Activated gamma-delta T cell treated with anti-CD3 and anti-CD28 coated beads, Interleukin-2, amount 50 U/mL, for 16 hours (primary cell): Measurements from ENCODE around the gene PPP3CA.

Experiments used
- DNase-seq: peaks from one replicate; pipeline ENCODE4 v3.0.0-alpha.2; 2020; ENCODE audit warnings: low read depth

The PPP3CA gene

DNA sequence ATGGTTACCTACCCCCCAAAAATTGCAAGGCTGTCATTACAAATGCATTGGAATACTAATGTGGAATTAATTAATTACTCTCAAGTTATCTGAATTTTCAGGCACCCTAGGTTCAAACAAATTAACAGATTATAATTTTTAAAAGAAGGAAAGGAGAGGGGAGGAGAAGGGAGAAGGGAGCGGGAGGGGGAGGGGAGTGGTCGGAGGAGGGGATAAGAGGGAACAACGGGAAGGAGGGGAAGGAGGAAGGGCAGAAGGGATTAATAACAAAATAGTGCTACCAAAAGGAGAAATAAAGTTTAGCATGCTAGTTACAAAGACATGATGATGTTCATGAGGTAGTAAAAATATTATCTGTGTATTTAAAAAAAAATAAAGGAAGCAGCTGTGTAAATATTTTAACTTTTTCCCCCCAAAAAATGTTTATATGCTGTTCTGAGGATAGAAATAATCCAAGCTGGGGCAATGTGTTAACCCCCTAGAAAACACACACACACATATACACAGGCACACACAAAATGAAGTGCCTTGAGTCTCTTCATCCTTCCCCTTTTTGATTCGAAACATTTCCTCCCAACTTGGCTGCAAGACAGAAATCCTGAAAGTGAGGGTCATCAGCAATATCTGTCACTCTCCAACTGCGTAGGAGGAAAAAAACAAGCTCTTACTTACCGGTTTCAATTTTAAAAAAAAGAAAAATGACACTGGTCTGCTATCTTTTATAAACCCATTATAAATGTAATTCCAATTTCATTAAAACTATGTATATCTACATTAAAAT lies 58.8 kb downstream of the PPP3CA start:
- DNase-seq, result no peak

DNA sequence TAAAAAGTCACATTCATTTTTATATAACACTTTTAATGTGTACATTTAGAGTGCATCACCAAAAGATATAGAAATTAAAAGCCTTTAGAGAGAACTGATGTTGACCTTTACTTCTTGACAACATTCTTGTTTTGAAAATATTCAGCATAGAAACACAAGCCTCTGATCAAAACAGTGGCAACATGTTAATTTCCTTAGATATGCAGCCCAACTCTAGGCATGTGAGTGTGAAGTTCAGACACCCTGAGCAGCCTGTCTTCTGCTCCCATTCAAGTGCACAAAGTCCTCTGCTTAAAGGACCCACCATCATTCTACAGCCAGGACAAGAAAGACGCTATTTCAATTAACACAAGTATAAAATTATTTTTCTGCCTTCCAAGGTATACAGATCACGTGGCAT lies 60.0 kb downstream of the PPP3CA start:
- DNase-seq, result no peak

DNA sequence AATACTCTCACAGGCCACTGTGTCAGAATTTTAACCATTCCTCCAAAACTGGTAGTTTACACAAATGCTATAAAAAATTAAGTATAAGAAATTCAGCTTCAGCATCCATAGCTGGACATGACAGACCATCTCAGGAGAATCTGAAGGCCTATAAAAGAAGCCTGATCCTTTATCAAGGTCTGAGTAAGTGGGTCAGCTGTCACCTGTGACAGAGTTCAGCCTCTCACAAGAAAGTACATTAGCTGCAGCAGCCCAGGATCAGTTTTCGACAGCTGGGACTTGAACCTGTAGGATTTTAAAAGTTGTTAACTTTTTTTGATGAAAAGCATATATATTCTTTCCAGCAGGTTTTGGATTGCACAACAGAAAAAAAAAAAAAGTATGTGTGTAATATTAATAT lies 60.7 kb downstream of the PPP3CA start:
- no peak for DNase-seq

DNA sequence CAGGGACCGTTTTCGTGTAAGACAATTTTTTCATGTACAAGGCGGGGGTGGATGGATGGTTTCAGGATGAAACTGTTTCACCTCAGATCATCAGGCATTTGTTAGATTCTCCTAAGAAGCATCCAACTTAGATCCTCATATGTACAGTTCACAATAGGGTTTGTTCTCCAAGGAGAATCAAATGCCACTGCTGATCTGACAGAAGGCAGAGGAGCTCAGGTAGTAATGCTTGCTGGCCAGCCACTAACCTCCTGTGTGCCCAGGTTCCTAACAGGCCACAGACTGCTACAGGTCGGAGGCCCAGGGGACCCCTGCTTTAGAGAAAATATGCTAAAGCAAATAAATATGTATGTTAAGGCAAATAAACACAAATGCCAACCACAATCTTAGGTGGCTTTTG lies 61.3 kb downstream of the PPP3CA start:
- DNase-seq, result no peak

DNA sequence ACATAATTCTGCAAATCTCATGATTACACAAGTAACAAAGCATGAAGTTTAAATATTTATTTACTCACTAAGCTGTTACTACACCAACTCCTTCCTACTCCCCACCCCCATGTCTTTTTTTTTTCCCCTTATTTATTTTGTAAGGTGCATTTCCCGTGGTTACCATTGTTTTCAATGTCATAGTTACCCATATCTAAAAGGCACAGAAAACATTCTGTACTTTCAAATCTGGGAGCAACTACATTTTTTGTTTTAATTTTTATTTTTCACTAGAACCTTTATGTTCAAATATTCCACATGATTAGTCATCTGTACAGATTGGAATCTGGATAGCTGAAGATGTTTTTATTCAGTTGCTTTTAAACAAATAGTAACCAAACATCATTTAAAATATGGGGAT lies 62.8 kb downstream of the PPP3CA start:
- DNase-seq, result no peak

DNA sequence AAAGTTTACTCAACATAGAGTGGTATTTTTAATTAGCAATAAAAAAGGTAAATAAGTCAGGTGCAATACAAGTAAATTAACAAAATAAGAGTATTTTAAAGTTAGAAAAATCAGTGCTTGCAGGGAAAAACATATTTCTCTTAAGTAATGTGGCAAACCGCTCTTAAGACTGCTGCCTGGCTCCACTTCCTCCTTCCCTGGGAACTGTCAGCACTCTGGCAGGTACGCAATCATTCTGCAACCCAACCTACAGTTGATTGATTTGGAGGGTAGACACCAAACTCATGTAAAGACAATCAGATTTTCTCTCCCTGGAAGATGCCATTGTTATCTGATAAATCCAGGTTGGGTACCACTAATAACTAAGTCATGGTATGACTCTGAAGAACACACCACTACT lies 63.9 kb downstream of the PPP3CA start:
- no peak for DNase-seq

DNA sequence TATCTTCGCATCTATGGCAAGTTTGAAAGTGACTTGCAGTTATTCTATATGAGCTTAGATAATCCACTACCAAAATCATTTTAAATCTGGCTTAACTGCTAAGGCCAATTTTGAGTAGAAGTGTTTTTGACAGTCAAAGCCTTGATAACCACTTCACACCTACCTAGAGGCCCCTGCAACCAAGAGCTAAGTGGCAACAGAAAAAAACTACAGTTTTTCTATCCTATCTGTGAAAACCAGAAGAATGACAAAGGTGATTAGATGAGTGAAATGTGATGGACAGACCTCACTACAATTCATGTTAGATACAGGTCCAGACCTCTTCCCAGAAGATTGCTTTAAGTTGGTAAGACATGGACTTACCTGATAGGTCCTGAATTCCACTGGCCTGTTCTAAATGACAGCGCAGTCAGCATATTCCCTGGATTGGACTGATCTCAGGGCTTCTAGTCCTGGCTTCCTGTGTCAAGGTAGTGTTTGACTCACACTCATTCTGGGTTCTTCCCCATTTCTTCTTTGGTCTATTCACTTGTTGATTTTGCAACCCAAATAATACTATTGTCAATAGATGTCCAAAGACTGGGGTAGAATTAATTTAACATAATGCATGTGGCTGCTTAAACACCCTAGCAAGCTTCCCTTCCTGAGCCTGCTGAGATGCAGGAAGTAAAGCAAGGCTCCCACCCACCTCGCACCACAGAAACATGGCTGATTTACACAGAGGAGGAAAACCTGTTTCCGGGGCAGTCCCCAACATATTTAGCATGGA lies 65.1 kb downstream of the PPP3CA start:
- DNase-seq, result no peak

DNA sequence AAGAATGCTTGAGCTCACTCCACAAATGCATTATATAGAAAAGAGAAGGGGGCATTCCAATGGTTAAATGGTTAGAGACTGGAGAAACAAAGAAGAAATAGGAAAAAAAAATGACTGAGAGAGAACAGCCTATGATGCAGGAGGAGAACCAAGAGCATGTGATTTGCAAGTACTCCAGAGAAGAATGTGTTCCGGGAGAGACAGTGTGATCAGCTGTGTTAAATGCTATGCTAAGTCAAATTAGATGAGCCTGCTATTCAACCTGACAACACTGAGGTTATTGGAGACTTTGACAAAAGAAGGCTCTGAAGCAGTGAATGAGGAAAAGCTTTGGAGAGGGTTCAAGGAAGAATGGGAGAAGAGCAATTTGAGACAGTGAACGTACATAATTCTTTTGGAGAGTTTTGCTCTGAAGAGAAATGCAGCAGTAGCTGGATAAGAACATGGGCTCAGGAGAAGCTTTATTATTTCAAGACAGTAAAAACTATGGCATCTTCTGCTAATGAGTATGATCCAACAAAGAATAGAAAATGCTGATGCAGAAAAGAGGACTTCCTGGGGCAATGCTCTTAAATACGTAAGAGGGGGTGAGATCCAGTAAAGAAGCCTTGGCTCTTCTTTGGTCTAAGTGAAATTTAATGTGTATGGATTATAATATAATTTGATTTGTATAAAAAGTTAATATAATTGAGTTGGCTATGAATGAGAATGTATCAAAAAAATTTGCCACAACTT lies 66.3 kb downstream of the PPP3CA start:
- no peak for DNase-seq

DNA sequence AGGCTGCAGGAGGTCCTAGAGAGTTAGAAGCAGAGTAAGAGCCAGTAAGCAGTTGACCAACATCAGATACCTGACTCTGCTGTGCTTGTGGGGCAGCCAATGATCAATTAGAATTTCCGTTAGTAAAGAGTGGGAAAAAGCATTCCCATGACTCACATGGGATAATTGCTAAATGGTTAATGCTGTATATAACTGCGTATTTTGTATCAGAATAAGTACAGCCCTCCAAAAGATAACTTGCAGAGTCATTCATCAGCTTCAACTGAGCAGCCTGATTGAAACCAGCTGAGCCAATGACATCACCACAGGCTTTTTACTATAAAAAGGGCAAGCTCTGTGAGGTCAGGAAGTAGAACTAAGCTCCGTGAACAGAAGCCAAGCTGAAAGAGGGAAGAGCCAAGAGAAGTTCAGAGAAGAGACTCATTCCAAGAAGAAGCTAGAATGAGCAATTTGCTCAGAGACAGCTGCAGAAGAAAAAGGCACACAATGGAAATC lies 67.9 kb downstream of the PPP3CA start:
- DNase-seq, result no peak

DNA sequence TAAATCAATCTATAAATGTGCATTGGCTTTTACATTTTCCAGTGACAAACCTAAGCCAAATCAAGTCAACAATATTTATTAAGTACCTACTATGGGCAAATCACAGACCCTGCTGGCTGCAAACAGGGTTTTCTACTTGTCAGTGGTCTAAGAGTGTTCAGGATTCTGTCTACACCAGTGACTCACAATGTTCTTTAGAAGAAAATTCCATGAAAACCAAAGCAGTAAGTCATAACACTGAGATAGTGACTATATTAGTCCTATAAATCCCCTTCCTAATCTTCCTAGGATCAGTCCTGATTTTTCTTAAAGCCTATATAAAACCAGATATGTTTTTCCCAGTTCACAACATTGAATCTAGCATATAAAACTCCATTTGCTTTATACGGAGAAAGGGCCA lies 69.7 kb downstream of the PPP3CA start:
- DNase-seq, result no peak

DNA sequence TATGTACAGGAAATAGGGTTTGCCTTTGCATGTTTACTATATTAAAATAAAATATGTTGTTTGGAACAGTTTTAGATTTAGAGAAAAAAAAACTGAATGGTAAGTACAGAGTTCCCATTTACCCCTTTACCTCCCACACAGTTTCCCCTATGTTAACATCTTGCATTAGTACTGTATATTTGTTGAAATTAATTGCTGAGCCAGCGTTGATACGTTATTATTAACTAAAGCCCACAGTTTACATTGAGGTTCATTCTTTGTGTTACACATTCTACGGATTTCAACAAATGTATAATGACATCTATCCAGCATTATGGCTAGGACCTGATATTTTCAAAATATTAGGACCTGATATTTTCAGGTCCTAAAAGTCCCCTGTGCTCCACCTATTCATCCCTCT lies 70.7 kb downstream of the PPP3CA start:
- no peak for DNase-seq

DNA sequence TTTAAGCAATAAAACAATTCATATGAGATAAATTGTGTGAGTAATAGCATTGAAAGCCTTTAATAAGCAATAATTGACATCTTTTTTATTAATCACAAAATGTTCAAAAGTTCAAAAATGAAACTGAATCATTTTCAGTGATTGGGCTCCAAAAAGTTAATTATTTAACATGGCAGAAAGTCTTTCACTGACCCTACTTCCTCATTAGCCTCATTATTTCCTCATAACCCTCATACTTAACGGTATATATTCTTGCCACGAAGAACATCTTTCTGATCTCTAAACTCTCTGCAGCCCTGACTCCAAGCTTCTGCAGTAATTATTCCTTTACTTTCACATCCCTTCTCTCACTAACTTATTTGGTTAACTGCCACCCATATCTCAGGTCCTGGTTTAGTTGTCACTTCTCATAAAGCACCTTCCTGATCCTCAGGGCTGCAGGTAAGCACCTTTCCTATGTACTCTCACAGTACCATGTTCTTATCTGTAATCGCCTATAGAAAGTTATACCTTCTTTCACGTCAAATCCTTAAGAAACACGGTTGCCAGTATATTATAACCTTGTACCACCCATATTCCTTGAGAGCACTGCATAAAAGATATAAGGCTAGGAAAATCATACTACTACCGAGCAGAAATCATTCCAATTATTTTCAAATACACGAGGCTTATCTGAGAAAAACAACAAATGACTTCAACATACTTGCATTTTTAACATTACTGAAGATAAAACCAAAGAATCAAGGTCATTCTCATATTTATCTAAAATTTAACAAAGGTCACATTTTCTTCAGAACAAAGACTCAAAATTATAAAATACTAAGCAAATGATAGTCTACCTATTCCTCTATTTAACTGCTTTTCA lies 72.2 kb downstream of the PPP3CA start:
- no peak for DNase-seq

DNA sequence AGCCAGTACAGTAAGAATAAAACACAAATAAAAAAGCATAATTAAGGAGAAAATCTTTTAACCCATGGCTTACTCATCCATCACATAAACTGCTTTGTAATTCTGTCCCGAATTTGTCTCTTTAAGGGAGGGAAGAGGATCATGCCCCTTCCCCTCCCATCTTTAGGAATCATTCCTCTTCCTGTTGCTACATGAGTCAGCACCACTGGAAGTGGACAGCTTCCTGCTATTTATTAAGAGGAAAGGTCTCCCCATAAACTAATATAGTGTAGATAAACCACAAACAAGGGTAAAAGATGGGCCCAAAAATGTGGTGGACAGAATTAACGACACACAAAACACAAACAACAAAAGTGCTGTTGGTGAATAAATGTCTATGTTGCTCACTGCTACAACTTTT lies 75.8 kb downstream of the PPP3CA start:
- DNase-seq, result no peak

DNA sequence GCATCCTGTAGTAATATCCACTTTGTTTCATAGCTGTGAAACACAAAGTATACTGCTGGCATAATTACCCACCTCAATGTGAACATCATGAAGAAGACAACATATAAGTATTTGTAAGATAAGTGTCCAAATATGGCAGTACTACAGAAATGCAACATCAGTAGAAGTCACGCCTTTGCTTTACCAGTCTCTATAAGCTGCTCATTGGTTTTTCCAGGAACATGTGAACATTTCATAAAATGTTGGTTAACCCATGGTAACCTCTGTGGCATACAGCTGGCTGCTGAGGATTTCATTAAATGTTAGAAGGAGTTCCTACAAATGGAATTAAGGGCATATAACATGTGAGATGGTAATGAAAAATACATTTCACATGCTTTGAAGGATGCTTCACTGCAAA lies 77.6 kb downstream of the PPP3CA start:
- no peak for DNase-seq

DNA sequence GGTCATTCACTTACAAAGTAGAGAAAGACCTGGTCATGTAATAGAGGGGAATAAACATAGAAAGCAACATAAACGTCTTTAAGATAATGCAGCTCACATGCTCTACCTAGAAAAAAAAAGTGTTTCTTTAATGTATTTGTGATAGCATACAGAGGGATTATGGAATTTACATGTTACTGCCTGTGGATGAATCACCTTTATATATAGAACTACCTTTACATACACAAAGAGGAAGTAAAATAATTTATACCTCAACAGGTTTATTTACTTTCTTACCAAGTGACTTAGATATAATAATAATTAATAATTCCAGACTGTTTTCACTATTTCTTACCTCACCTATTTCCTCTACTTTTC lies 81.5 kb downstream of the PPP3CA start:
- DNase-seq, result no peak

DNA sequence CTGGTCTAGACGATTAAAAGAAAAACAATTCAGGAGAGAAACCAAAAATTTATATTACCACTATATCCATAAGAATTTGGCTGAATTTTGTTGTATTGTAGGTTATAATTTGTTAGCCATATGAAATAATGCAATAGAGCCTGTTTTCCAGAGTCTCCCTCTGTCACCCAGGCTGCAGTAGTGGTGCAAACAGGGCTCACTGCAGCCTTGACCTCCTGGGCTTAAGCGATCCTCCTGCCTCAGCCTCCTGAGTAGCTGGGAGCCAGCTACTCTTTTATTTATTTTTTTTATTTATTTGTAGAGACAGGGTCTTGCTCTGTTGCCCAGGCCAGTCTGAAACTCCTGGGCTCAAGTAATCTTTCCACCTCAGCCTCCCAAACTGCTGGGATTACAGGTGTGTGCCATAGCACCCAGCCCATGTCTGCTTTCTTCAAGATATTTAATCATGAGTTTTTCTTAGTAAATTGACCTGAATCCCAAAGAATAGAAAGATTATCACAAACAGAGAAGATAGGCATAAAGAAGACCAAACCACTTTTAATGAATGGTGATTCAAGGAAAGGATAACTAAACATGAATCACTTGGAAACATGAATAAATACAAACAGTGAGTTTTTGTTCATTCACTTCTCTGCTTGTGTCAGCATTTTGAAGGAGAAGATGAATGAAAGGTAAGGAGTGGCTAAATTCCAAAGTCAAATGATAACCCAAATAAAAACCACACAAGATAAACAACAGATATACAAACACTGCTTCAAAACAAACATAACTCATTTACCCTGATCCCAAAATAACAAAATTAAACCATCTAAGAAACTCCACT lies 82.1 kb downstream of the PPP3CA start:
- DNase-seq, result no peak

DNA sequence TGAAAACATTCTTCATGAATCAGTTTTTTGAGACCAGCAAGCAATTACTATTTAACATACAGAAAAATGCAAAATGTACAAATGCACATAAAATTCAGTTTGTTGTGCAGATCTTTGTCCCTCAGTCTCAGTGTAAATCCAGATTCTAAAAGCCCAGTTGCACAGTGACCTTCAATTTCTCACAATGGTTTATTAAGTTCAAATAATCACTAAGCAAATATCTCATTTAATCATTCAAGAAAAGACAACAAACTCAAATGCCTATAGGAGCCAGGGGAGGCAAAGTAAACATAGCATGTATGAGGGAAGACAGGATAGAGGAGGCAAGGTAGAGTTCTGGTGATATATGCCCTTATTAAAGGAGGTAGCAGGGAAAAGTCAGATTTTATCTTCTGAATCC lies 82.8 kb downstream of the PPP3CA start:
- DNase-seq, result no peak

DNA sequence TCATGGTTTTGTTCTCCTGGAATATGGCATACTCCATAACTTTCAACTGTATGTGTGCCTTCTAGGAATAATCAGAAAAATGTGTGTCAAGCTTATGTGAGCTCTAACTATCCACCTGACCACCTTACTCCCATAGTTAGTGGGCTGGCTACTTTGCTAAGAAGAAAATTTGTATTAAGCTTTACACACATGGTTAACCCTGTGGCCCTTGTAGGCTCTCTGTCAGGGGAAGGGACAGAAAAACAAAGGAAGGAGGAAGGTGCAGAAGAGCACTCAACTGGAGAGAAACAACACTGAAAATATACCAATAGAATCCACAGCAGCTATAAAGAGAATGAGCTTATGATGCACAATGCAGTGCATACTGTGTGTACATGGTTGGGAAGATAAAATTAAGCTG lies 84.6 kb downstream of the PPP3CA start:
- DNase-seq, result no peak

DNA sequence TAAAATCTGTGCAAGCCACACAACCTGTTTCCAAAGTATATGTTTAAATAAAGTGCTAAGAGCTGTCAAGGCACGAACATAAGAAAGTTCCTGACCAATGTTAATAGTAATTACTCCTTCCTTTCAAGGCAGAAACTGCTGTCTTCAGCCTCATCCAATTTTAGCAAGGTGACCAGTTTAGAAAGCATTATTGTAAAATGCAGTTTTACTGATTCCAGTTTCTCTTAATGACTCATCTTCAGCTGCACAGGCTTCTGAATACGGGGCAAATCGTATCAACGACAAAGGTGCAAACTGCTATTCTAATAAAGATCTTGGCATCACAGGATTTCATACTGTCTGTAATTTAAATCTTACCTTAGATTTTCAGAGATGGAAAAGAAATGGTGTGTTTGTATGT lies 87.5 kb downstream of the PPP3CA start:
- DNase-seq, result no peak

DNA sequence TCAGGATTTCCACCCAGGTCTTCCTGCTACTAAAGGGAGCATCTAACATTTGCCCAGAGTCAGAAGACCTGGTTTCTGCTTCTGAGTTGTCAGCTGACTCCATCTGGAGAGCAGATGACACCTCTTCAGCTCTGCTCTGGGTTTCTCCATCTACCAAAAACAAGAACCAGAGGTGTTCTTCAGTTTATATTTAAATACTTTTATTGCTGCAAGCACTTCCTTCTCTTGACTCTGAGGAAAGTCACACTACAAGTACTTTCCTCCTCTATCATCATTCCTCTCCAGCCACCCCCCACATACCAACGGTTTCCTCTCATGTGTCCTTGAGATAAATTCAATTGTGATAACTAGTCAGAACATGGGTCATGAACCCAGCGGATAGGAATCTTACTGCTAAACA lies 88.4 kb downstream of the PPP3CA start:
- no peak for DNase-seq

DNA sequence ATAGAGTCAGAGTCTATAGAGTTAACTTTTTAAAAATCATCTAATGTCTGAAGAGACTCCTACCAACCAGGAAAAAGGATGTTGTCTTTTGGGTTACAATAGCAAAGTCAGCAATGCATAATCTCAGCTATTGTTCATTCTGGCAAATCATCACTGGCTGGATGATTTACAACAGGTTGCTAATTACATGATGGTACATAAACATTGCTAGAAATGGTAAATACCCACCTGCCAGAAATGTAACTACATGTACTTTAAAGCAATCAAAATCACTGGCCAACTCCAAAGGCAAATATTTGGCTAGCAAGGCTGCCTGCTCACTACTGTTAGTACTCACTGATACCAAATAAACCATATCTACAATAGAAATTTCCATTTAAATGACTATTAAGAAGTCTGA lies 91.1 kb downstream of the PPP3CA start:
- no peak for DNase-seq
